Sciatic nerve (tissue), 2 donors: ENCODE measurements around the gene GMPPA. TPM values are rescaled to one million over a fixed set of nuclear protein-coding genes. Genes with fewer than 3 reads are reported as not detected.

ENCODE experiments used
- ATAC-seq: fragments of 200-7000 bp; cut with Tn5 transposase; one replicate; pipeline ENCODE4 v1.9.1; 2020; ENCODE audit warnings: mild to moderate bottlenecking, moderate library complexity
- DNase-seq: peaks from one replicate; pipeline ENCODE4 v3.0.0-alpha.2; 2020; ENCODE audit warnings: low spot score
- intact Hi-C: fragments of 100-400 bp; cut with DNase I; formaldehyde crosslinking; loops from one replicate; pipeline ENCODE4 v1.14.2; 2022
- total RNA-seq: library from RNA; stranded (reverse); fragmentation: NEBNext Ultra II Directional; extraction: Animal tissue kit (Norgen Biotek cat#: 25700); gene quantifications from one replicate; pipeline ENCODE4 v1.2.1, GENCODE V29; 2021
- donor health status: DM: no; HTN: no; CAD: no.
- donor health status: DM: no; HTN: no; CAD: no.

The GMPPA gene
- total RNA-seq, 1 donor from 2014 or later, result 25.9 TPM

DNA sequence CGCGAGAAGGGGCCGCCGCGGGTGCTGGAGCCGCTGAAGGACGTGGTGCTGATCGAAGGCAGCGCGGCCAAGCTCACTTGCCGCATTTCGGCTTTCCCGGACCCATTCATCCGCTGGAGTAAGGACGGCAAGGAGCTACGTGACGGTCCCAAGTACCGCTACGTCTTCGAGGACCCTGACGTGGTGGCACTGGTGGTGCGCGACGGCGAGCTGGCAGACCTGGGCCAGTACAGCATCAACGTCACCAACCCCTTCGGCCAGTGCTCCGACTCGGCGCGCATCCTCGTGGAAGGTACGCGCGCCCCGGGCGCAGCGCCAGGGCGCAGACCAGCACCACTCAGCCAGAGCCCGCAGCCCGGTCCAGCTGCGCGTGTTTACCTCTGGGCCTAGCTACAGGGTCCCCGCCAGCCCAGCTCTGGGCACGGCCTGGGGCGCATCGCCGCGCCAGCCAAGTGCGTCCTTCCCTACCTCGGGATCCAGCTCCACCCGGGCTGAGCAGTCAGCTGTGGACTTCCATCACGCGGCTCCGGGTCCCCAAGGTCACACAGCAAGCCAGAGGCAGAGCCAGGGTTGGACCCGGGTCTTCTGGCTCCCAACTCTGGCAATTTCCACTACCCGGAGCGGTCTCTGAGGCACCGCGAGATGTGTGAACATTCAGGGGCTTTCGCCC, 1.7 kb upstream of the GMPPA start:
- no peak for DNase-seq
- peak; percentile 0 for ATAC-seq
- intact Hi-C loops, result no loop called here

DNA sequence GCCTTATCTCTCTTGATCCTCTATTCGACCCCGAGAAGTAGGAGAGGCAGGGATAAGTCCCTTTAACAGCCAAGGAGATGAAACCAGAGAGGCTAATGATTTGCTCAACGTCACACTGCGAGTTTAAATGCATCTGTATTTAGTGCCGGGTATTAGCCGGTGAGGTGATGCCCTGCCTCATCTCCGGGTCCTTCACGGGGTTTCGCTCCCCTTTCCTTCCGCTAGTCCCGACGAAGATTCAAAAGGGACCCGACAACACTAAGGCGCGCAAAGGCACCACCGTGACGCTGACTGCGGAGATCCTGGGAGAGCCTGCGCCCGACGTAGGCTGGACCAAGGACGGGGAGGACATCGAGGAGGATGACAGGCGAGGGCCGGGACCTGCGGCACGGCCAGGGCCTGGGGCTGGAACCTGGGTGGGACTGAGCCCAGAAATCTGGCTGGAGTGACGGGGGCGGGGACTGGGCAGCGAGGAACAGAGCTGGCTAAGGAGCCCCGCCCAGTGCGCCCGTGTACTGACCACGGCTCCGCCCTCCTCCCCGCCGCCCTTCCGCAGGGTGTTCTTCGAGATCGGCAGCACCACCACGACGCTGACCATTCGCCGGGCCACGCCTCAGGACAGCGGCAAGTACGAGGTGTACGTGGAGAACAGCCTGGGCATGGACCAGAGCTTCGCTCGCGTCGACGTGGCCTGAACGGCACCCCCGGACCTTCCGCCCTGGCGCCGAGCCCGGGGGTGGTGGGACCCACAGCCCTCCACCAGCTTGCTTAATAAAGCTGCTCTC, 1.0 kb upstream of the GMPPA start:
- DNase-seq (peak; percentile 91), ATAC-seq (peak; percentile 91)
- intact Hi-C loops, result no loop called here

DNA sequence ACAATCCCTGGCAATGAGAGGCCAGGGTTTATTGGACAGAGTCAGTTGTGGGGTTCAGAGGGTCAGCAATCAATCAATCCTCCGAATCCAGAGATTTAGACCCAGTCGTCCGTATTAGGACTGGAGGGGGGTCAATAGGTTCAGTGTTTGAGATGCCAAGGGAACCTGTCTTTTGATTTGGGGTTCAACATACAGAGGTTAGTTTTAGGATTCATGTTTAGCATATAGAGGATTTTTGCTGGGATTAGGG, 292 bp downstream of the GMPPA start:
- intact Hi-C loops, result no loop called here
- ATAC-seq (no peak), DNase-seq (no peak)

DNA sequence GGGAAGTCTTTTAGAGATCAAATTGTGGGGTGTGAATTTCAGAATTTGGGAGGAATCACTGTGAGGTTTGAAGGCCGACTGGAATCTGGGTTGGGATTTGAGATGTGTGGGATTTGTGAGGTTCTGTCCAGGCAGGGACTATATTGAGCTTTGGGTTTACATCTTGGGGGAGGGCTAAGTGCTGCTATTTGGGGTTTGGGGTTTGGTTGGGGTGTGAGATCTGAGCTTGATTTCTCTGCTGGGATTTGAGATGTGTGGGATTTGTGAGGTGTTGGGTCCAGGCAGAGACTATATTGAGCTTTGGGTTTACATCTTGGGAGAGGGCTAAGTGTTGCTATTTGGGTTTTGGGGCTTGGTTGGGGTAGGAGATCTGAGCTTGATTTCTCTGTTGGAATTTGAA, 864 bp downstream of the GMPPA start:
- no peak for ATAC-seq
- intact Hi-C loops, result no loop called here

DNA sequence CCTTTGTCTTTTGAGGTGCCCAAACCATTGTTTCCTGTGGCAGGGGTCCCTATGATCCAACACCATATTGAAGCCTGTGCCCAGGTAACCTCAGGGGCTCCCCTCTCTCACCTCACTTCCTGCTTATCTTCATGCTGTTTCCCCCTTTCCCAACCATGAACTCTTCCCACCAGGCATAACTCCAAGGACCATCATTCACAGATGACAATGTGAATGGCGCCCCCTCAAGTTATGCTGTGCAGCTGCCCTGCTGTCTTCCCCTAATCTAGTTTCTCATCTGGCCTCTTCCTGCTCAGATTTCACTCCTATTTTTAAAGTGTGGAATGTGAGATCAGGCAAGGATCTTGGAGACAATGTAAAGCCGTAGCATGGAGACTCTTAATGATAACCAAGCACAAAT, 1.4 kb downstream of the GMPPA start:
- intact Hi-C loops, result no loop called here
- no peak for ATAC-seq
- no peak for DNase-seq

More for the DNA sequence above, 864 bp downstream of the GMPPA start:
- DNase-seq, result no peak

DNA sequence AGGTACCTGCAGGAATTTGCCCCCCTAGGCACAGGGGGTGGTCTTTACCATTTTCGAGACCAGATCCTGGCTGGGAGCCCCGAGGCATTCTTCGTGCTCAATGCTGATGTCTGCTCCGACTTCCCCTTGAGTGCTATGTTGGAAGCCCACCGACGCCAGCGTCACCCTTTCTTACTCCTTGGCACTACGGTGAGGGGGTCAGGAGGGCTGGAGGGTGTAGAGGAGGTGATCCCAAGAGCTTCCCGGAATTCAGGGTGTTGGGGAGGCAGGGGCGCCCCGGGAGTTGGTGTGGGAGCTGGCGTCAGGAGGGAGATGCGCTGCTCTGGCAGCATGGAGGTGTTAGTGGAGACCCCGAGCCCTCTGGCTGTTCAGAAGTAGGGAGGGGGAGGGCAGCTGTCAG, 3.2 kb downstream of the GMPPA start:
- intact Hi-C loops, result no loop called here
- ATAC-seq, result no peak

DNA sequence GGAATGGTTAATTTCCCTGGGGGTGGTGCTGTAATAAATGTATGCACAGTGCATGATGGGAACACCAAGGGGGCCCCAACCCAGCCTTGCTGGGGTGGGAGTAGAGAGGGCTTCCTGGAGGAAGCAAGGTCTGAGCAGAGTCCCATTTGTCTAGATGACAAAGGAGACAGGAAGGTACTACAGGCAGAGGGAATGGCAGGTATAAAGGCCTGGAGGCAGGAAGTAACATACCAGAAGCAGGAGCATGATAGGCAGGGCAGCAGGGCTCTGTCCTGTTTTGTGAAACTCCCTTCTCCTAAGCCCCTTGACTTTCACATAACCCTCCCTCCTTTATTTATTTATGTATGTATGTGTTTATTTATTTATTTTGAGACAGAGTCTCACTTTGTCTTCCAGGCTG, 3.9 kb downstream of the GMPPA start:
- no peak for DNase-seq
- no peak for ATAC-seq
- intact Hi-C loops, result no loop called here

More for the DNA sequence above, 3.2 kb downstream of the GMPPA start:
- no peak for DNase-seq

DNA sequence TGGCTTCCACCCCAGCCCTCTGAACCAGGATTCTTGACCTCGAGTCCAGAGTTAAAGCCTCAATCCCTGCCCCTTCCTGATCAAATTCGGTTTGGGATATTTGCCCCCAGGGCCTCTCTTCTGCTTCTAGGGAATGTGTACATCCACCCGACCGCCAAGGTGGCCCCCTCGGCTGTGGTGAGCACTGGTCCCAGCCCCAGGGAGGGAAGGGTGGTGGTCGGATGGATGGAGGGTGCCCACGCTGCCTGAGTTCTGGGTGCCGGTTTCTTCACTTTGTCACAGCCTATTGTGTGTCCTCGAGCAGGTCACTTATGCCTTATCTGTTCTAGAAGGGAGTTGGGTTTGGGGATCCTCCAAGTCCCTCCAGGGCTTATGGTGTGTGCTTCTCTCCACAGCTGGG, 6.9 kb downstream of the GMPPA start:
- intact Hi-C loops, result no loop called here

DNA sequence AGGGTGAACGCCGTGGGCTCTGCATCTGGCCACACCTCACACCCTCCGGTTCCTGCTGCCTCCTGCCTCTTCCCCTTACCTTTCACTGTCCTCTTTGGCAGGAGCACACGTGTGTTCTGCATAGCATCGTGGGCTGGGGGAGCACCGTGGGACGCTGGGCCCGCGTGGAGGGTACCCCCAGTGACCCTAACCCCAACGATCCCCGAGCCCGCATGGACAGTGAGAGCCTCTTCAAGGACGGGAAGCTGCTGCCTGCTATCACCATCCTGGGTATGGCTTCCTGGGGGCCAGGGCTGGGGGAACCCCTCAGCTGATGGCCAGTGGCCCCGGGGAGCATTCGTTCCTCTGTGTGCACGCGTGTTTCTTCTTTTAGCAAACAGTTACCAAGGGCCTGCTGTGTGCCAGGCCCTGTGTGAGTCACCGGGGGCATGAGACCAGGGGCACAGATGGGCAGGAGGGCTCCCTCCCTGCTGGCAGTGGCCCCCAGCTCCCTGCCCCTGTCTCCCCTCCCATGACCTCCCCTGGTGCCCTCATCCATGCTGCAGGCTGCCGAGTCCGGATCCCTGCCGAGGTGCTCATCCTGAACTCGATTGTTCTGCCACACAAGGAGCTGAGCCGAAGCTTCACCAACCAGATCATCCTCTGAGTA, 7.6 kb downstream of the GMPPA start:
- DNase-seq (no peak), ATAC-seq (no peak)
- intact Hi-C loops, result no loop called here

More for the DNA sequence above, 6.9 kb downstream of the GMPPA start:
- no peak for DNase-seq
- ATAC-seq, result no peak

DNA sequence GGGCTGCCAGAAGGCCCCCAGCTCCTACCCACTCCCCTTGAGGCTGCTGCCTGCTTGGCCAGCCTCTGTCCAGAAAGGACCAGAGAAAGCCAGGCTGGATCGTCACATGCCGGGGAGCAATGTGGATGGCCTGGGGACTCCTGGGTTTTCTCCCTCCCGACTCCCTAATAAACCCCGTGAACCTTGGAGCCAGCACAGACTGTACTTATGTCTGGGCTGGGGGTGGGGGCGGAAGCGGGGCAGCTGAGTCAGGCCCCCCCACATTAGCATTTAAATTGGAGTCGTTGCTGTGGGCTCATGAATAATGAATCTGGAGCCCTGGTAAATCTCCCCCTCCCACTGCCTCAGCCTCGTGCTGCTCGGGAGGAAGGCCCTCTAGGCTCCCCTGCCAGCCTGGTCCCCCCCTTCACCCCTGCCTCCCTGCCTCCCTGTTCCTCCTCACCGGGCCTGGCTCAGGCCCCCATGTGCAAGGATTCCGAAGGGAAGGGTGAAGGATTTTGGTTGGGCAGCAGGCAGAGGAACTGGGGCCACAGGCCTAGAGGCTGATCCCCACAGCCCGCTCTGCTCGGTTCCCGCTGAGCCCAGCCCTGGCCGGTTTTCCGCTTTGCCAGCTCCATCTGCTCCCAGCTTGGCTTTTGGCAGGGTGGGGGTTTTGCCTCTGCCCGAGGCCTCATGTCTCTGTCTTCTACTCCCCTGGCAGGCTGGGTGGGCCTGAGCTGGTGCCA, 8.3 kb downstream of the GMPPA start:
- DNase-seq, result no peak
- no peak for ATAC-seq
- intact Hi-C loops, result no loop called here

DNA sequence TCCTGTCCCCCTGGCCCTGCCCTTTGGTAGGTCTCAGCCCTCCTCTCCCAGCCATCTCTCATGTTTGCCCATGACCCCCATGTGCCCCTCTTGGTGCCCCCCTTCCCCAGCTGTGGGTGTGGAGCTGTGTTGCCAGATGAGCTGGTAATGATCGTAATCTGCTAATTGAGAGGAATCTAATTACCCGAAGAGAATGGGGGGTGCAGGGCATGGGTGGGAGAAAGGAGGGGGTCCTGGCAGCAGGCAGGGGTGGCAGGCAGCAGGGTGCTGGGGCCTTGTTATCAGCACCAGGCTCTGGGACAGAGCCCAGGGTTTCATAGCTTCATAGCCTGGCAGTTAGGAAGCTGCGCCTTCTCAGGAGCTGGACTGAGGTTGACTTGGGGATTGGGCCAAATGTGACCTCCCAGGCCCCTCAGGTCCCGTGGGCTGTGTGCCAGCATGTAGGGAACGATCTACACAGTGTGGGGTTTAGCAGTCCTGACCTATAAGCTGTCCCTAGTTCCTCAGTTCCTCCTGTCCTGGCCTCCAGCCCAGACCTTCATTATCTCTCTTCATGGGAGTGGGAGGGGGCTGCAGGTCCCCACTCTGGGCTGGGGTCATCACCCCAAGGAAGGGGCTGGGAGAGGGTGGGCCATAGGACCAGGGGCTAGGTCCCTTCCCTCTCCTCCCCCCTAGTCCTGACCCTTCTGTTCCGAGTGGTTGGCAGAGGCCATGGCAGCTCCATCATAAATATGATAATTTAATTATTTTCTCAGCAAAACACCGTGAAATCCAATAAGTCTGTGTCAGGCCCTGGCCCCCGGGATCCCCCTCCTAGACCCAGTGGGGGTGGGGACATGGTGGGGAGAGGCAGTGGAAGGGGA, 9.1 kb downstream of the GMPPA start:
- ATAC-seq (no peak), DNase-seq (no peak)
- intact Hi-C loops, result no loop called here

DNA sequence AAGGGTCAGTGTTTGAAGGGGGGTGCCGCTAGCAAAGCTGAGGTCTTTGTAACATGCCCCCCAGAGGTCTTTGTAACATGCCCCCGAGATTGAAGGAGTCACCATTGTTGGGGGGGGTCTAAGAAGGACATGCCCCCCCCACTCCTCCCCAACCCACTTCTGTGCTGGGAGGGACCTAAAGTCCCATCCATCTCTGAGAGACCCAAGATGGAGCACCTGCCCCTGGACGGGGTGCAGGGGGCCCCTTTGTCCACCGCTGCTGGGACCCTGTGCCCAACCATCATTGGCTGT, 9.7 kb downstream of the GMPPA start:
- DNase-seq, result no peak
- ATAC-seq, result no peak
- intact Hi-C loops, result no loop called here

DNA sequence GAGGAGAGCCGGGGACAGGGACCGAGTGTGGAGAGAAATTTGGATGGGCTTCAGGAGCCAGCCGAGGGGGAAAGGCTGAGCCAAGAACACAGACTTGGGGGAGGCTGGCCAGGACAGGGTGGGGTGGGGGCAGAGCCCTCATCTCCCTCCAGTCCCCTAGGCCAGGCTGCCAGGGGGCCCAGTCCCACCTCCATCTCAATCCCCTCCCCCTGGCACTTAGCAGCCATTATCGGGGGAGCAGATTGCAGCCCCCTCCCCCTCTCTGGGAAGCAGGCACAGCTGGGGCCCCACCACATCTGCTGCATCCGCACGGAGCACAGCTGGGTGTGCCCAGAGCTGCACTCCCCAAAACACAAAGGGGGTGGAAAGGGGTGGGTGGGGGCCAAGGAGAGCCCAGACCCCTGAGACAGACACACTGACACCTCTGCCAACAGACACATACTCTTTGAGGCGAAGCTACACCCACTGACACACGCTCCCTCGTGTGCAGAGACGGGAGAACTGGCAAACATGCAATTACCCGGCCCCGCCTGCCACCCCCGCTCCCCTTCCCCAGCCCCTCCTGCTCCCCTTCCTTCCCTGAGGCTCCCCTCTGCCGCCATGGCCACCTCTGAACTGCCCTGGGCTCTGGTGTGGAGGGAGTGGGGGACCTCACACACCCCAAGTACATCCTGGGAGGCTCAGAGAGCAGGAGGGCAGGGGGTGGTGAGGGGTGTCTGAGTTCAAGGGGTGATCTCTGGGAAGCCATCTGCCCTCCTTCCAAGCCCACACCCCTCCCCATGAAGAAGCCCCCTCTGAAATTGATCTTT, 10.5 kb downstream of the GMPPA start:
- peak; percentile 30 for ATAC-seq
- intact Hi-C loops, result no loop called here
- DNase-seq, result no peak

DNA sequence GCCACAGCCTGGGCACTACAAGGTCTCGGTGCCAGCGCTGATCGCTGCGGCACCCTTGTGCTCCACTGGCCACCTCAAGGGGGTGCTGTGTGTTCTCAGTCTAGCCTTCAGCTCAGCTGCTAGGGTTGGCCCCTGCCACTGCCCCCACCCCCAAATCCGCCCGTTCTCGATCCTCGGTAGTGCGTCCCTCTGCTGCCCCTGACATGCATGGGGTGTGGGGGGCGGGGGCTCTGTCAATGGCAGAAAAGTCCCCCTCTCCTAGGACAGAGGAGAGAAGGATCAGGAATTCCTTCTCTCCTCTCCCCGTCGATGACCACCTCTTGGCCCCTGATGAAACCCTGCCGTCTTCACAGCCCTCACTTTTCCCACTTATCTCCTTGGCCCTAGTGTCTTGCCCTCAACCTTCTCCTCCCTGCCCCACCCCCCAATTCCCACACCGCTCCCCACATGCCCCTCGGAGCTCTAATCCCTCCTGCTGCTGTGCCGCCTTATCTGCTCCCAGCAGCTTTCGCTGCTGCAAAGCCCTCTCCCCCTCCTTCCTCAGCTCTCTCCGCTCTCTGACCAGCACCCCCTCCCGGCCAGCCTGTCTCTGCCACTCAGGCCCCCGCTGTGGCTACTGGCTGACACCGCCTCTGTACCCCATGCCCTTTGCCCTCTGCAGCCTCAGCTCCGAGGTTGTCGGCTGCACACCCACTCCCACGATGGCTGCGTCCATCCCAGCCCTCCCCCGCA, 11.3 kb downstream of the GMPPA start:
- ATAC-seq, result peak; percentile 82
- intact Hi-C loops, result no loop called here
- peak; percentile 74 for DNase-seq

DNA sequence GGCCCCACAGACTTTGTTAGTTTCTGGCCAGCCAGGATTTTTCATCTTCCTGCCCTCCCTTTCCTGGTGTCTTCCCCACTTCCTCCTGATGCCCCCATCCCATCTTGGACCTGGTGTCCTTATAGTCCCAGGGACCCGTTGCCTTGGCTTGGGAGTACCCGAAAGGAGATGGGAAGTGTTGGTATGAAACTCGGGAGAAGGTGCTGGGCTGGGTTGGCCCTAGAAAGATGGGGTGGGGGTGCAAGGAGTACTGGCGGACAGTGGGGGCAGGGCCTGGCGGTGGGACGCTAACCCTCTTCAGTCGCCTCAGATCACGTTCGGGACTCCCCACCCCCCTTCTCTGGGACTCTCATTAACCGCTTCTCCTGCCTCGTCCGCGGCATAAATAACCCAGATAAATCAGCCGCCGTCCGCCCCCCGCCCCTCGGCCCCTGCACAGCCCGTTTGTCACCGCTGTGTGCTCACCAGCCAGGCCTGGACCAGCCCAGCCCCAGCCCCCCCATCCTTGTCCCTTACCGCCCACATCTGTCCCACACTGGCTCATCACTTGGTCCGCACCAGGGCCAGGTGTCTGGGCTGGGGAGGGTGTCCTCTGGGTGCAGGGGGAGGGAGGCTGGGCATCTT, 11.9 kb downstream of the GMPPA start:
- intact Hi-C loops, result no loop called here
- DNase-seq (no peak), ATAC-seq (no peak)

DNA sequence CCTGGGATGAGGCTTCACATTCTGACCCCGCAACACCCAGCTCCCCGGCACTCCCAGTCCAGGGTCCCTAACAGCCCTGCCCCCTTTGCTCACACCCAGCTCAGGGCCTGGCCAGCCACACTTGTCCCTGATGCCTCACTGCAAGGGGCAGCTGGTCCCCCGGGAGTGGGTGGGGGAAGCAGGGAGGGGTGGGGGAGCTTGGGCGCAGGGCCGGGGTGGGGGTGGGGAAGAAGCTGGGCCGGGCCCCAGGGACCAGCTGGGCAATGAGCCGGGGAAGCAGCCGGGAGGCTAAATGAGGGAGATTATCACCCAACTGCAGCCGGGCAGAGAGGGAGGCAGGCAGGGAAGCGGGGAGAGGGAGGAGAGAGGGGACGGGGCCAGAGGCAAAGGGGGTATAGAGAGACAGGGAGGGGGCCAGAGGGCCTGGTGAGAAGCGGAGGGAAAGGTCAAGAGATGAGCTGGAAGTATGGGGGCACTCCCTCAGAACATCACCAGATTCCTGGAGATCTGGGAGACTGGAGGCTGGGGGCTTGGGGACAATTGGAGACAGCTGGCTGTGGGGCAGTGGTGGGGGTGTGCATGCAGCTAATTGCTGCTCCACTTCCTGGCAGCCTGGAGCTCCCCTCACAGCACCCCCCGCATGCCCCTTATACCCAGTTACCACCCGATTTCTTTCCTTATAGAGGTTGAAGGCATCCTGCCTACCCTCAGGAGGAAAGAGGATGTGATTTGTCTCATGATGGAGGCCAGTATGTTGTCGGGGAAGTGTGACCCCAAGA, 13.0 kb downstream of the GMPPA start:
- no peak for DNase-seq
- intact Hi-C loops, result no loop called here
- no peak for ATAC-seq
